ENCODE data around the gene KRT3.
"Not testable (repeated sequence)": the region's sequence is repeated elsewhere in the genome, so short reads cannot be mapped to it uniquely, and the experiment has no call there.

Gene KRT3

DNA sequence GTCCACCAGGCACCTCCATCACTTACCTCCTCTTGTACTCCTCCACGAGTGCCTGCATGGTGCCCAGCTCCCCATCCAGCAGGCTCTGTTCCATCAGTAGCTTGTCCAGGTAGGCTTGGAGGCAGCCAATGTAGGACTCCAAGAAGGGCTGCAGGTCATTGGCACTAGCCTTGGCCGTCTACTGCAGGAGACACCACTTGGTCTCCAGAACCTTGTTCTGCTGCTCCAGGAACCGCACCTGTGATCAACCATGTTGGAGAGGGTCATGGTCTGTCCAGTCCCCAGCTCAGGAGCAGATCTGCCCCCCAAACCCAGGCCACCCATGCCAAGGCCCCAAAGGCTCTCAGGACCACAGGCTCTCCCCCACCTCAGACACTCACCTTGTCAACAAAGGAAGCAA lies 42.6 kb downstream of the KRT3 start:
- TF ChIP-seq CTCF (IDR thresholded peaks at IDR 0.05; ENCODE audit: low read depth, low read length, poor library complexity, severe bottlenecking), result no peak
- TF ChIP-seq EZH2phosphoT487 (IDR thresholded peaks at IDR 0.05; ENCODE audit: borderline replicate concordance, low read length), result no peak
- Histone ChIP-seq H4K20me1 (ENCODE audit: control insufficient read depth, insufficient read depth, low read depth, low read length) (no peaks in the 10 kb centered on the region), H3K27ac (ENCODE audit: low read depth, low read length) (no peak overlapping the region), H3K4me1 (ENCODE audit: control insufficient read depth, low read length) (no peaks in the 10 kb centered on the region), H3K27me3 (ENCODE audit: control insufficient read depth, low read length) (peaks cover 1% of the 10 kb centered on the region; the same call in 1 of the 2 replicates), H3K79me2 (ENCODE audit: control insufficient read depth, low read length) (no peaks in the 10 kb centered on the region), H3K4me2 (ENCODE audit: low read length) (no peak overlapping the region), H3F3A (ENCODE audit: control insufficient read depth, insufficient read depth) (no peaks in the 10 kb centered on the region), H3K9me2 (replicated peaks; ENCODE audit: control insufficient read depth, low read length) (no peaks in the 10 kb centered on the region), H3K9me3 (ENCODE audit: control insufficient read depth, insufficient read depth, low read length) (no peaks in the 10 kb centered on the region), H3K36me3 (ENCODE audit: control insufficient read depth, low read length) (no peaks in the 10 kb centered on the region), H3K4me3 (ENCODE audit: low read length) (no peak overlapping the region)

DNA sequence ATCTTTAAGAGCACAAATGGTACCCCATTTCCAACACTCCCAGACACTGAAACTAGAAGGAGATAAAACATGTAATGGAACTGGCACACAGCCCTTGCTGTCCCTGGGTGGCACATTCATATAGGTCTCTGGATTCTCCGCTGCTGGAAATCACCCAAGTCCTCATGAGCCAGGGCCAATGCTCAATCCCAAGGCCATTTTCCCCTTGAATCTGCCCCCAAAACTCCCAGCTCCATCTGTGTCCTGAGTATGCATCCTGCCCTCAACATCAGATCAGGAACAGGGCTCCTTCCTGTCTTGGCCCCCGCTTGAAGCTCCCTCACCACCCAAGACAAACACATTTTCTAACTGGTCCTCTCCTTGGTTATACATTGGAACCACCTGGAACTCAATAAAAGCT lies 43.4 kb downstream of the KRT3 start:
- Histone ChIP-seq H3K4me3 (ENCODE audit: low read length) (no peak overlapping the region), H3K36me3 (ENCODE audit: control insufficient read depth, low read length) (no peaks in the 10 kb centered on the region), H4K20me1 (ENCODE audit: control insufficient read depth, insufficient read depth, low read depth, low read length) (no peaks in the 10 kb centered on the region), H3K9me3 (ENCODE audit: control insufficient read depth, insufficient read depth, low read length) (no peaks in the 10 kb centered on the region), H3F3A (ENCODE audit: control insufficient read depth, insufficient read depth) (no peaks in the 10 kb centered on the region), H3K79me2 (ENCODE audit: control insufficient read depth, low read length) (no peaks in the 10 kb centered on the region), H3K4me1 (ENCODE audit: control insufficient read depth, low read length) (no peaks in the 10 kb centered on the region), H3K27ac (ENCODE audit: low read depth, low read length) (no peak overlapping the region), H3K27me3 (ENCODE audit: control insufficient read depth, low read length) (no peaks in the 10 kb centered on the region), H3K4me2 (ENCODE audit: low read length) (no peak overlapping the region), H3K9me2 (replicated peaks; ENCODE audit: control insufficient read depth, low read length) (no peaks in the 10 kb centered on the region)
- TF ChIP-seq EZH2phosphoT487 (IDR thresholded peaks at IDR 0.05; ENCODE audit: borderline replicate concordance, low read length), result no peak
- no peak for TF ChIP-seq CTCF (IDR thresholded peaks at IDR 0.05; ENCODE audit: low read depth, low read length, poor library complexity, severe bottlenecking)

DNA sequence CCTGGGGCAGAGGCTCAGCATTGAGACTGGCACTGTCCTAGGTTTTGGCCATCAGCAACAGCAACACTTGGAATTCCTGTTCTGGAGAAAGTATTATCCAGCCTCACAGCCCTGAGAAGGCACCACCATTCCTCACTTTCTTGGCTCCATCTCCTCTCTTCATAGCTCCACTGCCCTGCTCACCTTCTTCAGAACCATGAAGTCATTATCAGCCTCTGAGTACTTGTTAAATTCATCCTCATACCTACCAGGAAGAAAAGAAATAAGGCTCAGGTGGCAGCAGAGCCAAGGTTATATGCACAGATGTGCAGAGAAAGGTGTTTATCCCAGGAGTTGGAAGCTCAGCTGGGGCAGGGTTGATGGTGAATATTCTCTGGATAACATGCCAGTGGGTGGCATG lies 44.1 kb downstream of the KRT3 start:
- TF ChIP-seq EZH2phosphoT487 (IDR thresholded peaks at IDR 0.05; ENCODE audit: borderline replicate concordance, low read length), result no peak
- no peak for TF ChIP-seq CTCF (IDR thresholded peaks at IDR 0.05; ENCODE audit: low read depth, low read length, poor library complexity, severe bottlenecking)
- Histone ChIP-seq H3K4me1 (ENCODE audit: control insufficient read depth, low read length) (no peaks in the 10 kb centered on the region), H4K20me1 (ENCODE audit: control insufficient read depth, insufficient read depth, low read depth, low read length) (no peaks in the 10 kb centered on the region), H3K27ac (ENCODE audit: low read depth, low read length) (no peak overlapping the region), H3F3A (ENCODE audit: control insufficient read depth, insufficient read depth) (no peaks in the 10 kb centered on the region), H3K27me3 (ENCODE audit: control insufficient read depth, low read length) (no peaks in the 10 kb centered on the region), H3K4me2 (ENCODE audit: low read length) (no peak overlapping the region), H3K79me2 (ENCODE audit: control insufficient read depth, low read length) (no peaks in the 10 kb centered on the region), H3K9me3 (ENCODE audit: control insufficient read depth, insufficient read depth, low read length) (no peaks in the 10 kb centered on the region), H3K36me3 (ENCODE audit: control insufficient read depth, low read length) (no peaks in the 10 kb centered on the region), H3K9me2 (replicated peaks; ENCODE audit: control insufficient read depth, low read length) (no peaks in the 10 kb centered on the region), H3K4me3 (ENCODE audit: low read length) (no peak overlapping the region)

- not testable (repeated sequence) for H3F3A ChIP-seq (ENCODE audit: control insufficient read depth, insufficient read depth); H3K79me2 ChIP-seq (ENCODE audit: control insufficient read depth, low read length); H3K9me2 ChIP-seq (replicated peaks; ENCODE audit: control insufficient read depth, low read length); H3K4me2 ChIP-seq (ENCODE audit: low read length); H3K4me1 ChIP-seq (ENCODE audit: control insufficient read depth, low read length); H3K27ac ChIP-seq (ENCODE audit: low read depth, low read length); H3K9me3 ChIP-seq (ENCODE audit: control insufficient read depth, insufficient read depth, low read length); H3K4me3 ChIP-seq (ENCODE audit: low read length); H3K27me3 ChIP-seq (ENCODE audit: control insufficient read depth, low read length); H4K20me1 ChIP-seq (ENCODE audit: control insufficient read depth, insufficient read depth, low read depth, low read length); H3K36me3 ChIP-seq (ENCODE audit: control insufficient read depth, low read length)
These were observed 45.4 kb downstream of the KRT3 start for GRCh38 chr12:52750532-52750931.

All from DOHH2 (cell line).